Measurements from ENCODE around the gene GPR142. TPM values are rescaled to one million over a fixed set of nuclear protein-coding genes. Genes with fewer than 3 reads are reported as not detected.
"Not testable (repeated sequence)": the region's sequence is repeated elsewhere in the genome, so short reads cannot be mapped to it uniquely, and the experiment has no call there.

The GPR142 gene
- total RNA-seq, 8 experiments from 2014 or later: 0.17 to 0.38 TPM; not detected in 6

GRCh38 chr17:74391771-74392170, 24.5 kb downstream of the GPR142 start:
- in situ Hi-C loops (cut with MboI; ENCODE audit: low pct_unique_long_range_greater_than_20kb in 2 of 9, low sequenced_read_pairs in 9 of 9, unreplicated experiment in 9 of 9): no loop called here
- no peak for ATAC-seq (replicated peaks in 6 of 8)
- Histone ChIP-seq H3K4me1 (replicated peaks in 1 of 2) (peaks cover 0 to 5% of the 10 kb centered on the region in 2 donors), H3K27ac (no peak overlapping the region), H3K4me3 (no peak overlapping the region)
- WGBS, 10 experiments: 0 to 100% (median 50%) methylated on average over 1 to 4 of the region's 5 CpGs; no CpG with 5 or more reads in 2 of the 10 experiments

GRCh38 chr17:74392848-74393247, 25.5 kb downstream of the GPR142 start:
- in situ Hi-C loops (cut with MboI; ENCODE audit: low pct_unique_long_range_greater_than_20kb in 2 of 9, low sequenced_read_pairs in 9 of 9, unreplicated experiment in 9 of 9): no loop called here

GRCh38 chr17:74393346-74393942, 26.1 kb downstream of the GPR142 start:
- no peak overlapping the region for H3K27ac ChIP-seq

More at GRCh38 chr17:74392848-74393247, 25.5 kb downstream of the GPR142 start:
- Histone ChIP-seq H3K4me1 (replicated peaks in 1 of 2) (peaks cover 0 to 5% of the 10 kb centered on the region in 2 donors), H3K4me3 (no peak overlapping the region), H3K27ac (no peak overlapping the region)
- 0 to 100% (median 67%) methylated on average over 1 to 3 of the region's 5 CpGs; no CpG with 5 or more reads in 3 of the 10 experiments for WGBS, 10 experiments
- peak in 1 of 8 experiments; percentile 52 for ATAC-seq (replicated peaks in 6 of 8)

GRCh38 chr17:74394275-74394950, 27.1 kb downstream of the GPR142 start:
- in situ Hi-C loops (cut with MboI; ENCODE audit: low pct_unique_long_range_greater_than_20kb in 2 of 9, low sequenced_read_pairs in 9 of 9, unreplicated experiment in 9 of 9): no loop called here
- 9 to 93% (median 76%) methylated on average over 2 to 8 of the region's 12 CpGs; no CpG with 5 or more reads in 4 of the 10 experiments for WGBS, 10 experiments
- H3K4me1 ChIP-seq (replicated peaks in 1 of 2): peaks cover 0 to 5% of the 10 kb centered on the region in 2 donors
- H3K4me3 ChIP-seq: no peak overlapping the region
- no peak for ATAC-seq (replicated peaks in 6 of 8)
- no peak overlapping the region for H3K27ac ChIP-seq

More at GRCh38 chr17:74393346-74393942, 26.1 kb downstream of the GPR142 start:
- H3K4me3 ChIP-seq: no peak overlapping the region
- ATAC-seq (replicated peaks in 6 of 8): peak in 2 of 8 experiments; percentile 27 to 46
- 0 to 90% (median 55%) methylated on average over 1 to 4 of the region's 6 CpGs; no CpG with 5 or more reads in 2 of the 10 experiments for WGBS, 10 experiments
- in situ Hi-C loops (cut with MboI; ENCODE audit: low pct_unique_long_range_greater_than_20kb in 2 of 9, low sequenced_read_pairs in 9 of 9, unreplicated experiment in 9 of 9): no loop called here
- H3K4me1 ChIP-seq (replicated peaks in 1 of 2): peaks cover 0 to 5% of the 10 kb centered on the region in 2 donors

- ATAC-seq (replicated peaks in 6 of 8): peak in 2 of 8 experiments; percentile 18 to 37
- Histone ChIP-seq H3K4me3 (no peak overlapping the region), H3K4me1 (replicated peaks in 1 of 2) (peaks cover 0 to 5% of the 10 kb centered on the region in 2 donors), H3K27ac (no peak overlapping the region)
- in situ Hi-C loops (cut with MboI; ENCODE audit: low pct_unique_long_range_greater_than_20kb in 2 of 9, low sequenced_read_pairs in 9 of 9, unreplicated experiment in 9 of 9): no loop called here
- 77 to 100% (median 93%) methylated on average over 2 to 3 of the region's 7 CpGs; no CpG with 5 or more reads in 6 of the 10 experiments for WGBS, 10 experiments
Observed at GRCh38 chr17:74394977-74395376, 27.7 kb downstream of the GPR142 start.

GRCh38 chr17:74396567-74396966, 29.3 kb downstream of the GPR142 start:
- no peak for ATAC-seq (replicated peaks in 6 of 8)
- Histone ChIP-seq H3K4me1 (replicated peaks in 1 of 2) (peaks cover 0 to 5% of the 10 kb centered on the region in 2 donors), H3K27ac (no peak overlapping the region), H3K4me3 (no peak overlapping the region)
- in situ Hi-C loops (cut with MboI; ENCODE audit: low pct_unique_long_range_greater_than_20kb in 2 of 9, low sequenced_read_pairs in 9 of 9, unreplicated experiment in 9 of 9): no loop called here
- 40 to 96% (median 87%) methylated on average over 1 to 4 of the region's 4 CpGs; no CpG with 5 or more reads in 3 of the 10 experiments for WGBS, 10 experiments

GRCh38 chr17:74402048-74402447, 34.7 kb downstream of the GPR142 start:
- H3K4me1 ChIP-seq (replicated peaks in 1 of 2): no peaks in the 10 kb centered on the region
- ATAC-seq (replicated peaks in 6 of 8): no peak
- in situ Hi-C loops (cut with MboI; ENCODE audit: low pct_unique_long_range_greater_than_20kb in 2 of 9, low sequenced_read_pairs in 9 of 9, unreplicated experiment in 9 of 9): no loop called here
- WGBS, 10 experiments: 55 to 100% (median 84%) methylated on average over 1 to 7 of the region's 7 CpGs; no CpG with 5 or more reads in 2 of the 10 experiments
- H3K27ac ChIP-seq: no peak overlapping the region
- H3K4me3 ChIP-seq: no peak overlapping the region

- Histone ChIP-seq H3K4me3 (no peak overlapping the region), H3K27ac (no peak overlapping the region)
Observed at GRCh38 chr17:74403512-74404137, 36.3 kb downstream of the GPR142 start.

GRCh38 chr17:74404218-74404617, 36.9 kb downstream of the GPR142 start:
- no peak for ATAC-seq (replicated peaks in 6 of 8)
- H3K27ac ChIP-seq: no peak overlapping the region
- H3K4me1 ChIP-seq (replicated peaks in 1 of 2): peaks cover 0 to 5% of the 10 kb centered on the region in 2 donors
- WGBS, 10 experiments: 40 to 73% (median 60%) methylated on average over 1 to 2 of the region's 7 CpGs; no CpG with 5 or more reads in 7 of the 10 experiments
- H3K4me3 ChIP-seq: no peak overlapping the region
- in situ Hi-C loops (cut with MboI; ENCODE audit: low pct_unique_long_range_greater_than_20kb in 2 of 9, low sequenced_read_pairs in 9 of 9, unreplicated experiment in 9 of 9): no loop called here

More at GRCh38 chr17:74403512-74404137, 36.3 kb downstream of the GPR142 start:
- in situ Hi-C loops (cut with MboI; ENCODE audit: low pct_unique_long_range_greater_than_20kb in 2 of 9, low sequenced_read_pairs in 9 of 9, unreplicated experiment in 9 of 9): no loop called here
- WGBS, 10 experiments: 27 to 100% (median 94%) methylated on average over 1 to 6 of the region's 12 CpGs; no CpG with 5 or more reads in 4 of the 10 experiments
- H3K4me1 ChIP-seq (replicated peaks in 1 of 2): peaks cover 0 to 2% of the 10 kb centered on the region in 2 donors
- no peak for ATAC-seq (replicated peaks in 6 of 8)

GRCh38 chr17:74404789-74405188, 37.5 kb downstream of the GPR142 start:
- ATAC-seq (replicated peaks in 6 of 8): no peak
- WGBS, 10 experiments: 0 to 94% (median 66%) methylated on average over 1 to 6 of the region's 6 CpGs; no CpG with 5 or more reads in 2 of the 10 experiments
- in situ Hi-C loops (cut with MboI; ENCODE audit: low pct_unique_long_range_greater_than_20kb in 2 of 9, low sequenced_read_pairs in 9 of 9, unreplicated experiment in 9 of 9): no loop called here
- Histone ChIP-seq H3K4me3 (no peak overlapping the region), H3K4me1 (replicated peaks in 1 of 2) (peaks cover 0 to 5% of the 10 kb centered on the region in 2 donors), H3K27ac (no peak overlapping the region)

- ATAC-seq (replicated peaks in 6 of 8); in situ Hi-C loops (cut with MboI; ENCODE audit: low pct_unique_long_range_greater_than_20kb in 2 of 9, low sequenced_read_pairs in 9 of 9, unreplicated experiment in 9 of 9): not testable (repeated sequence)
Observed at GRCh38 chr17:74405311-74405710, 38.0 kb downstream of the GPR142 start.

GRCh38 chr17:74407384-74407783, 40.1 kb downstream of the GPR142 start:
- H3K4me3 ChIP-seq: no peak overlapping the region
- H3K4me1 ChIP-seq (replicated peaks in 1 of 2): peaks cover 0 to 5% of the 10 kb centered on the region in 2 donors
- ATAC-seq (replicated peaks in 6 of 8): no peak
- H3K27ac ChIP-seq: no peak overlapping the region
- 67 to 100% (median 87%) methylated on average over 1 to 3 of the region's 5 CpGs; no CpG with 5 or more reads in 7 of the 10 experiments for WGBS, 10 experiments
- in situ Hi-C loops (cut with MboI; ENCODE audit: low pct_unique_long_range_greater_than_20kb in 2 of 9, low sequenced_read_pairs in 9 of 9, unreplicated experiment in 9 of 9): no loop called here

More at GRCh38 chr17:74405311-74405710, 38.0 kb downstream of the GPR142 start:
- 50 to 96% (median 86%) methylated on average over 1 to 5 of the region's 5 CpGs; no CpG with 5 or more reads in 5 of the 10 experiments for WGBS, 10 experiments
- H3K27ac ChIP-seq; H3K4me3 ChIP-seq; H3K4me1 ChIP-seq (replicated peaks in 1 of 2): not testable (repeated sequence)

GRCh38 chr17:74408262-74408661, 41.0 kb downstream of the GPR142 start:
- 0 to 70% (median 46%) methylated on average over 1 to 2 of the region's 3 CpGs; no CpG with 5 or more reads in 4 of the 10 experiments for WGBS, 10 experiments
- H3K4me1 ChIP-seq (replicated peaks in 1 of 2): peaks cover 0 to 5% of the 10 kb centered on the region in 2 donors
- H3K27ac ChIP-seq: no peak overlapping the region

More at GRCh38 chr17:74408262-74408661, 41.0 kb downstream of the GPR142 start:
- in situ Hi-C loops (cut with MboI; ENCODE audit: low pct_unique_long_range_greater_than_20kb in 2 of 9, low sequenced_read_pairs in 9 of 9, unreplicated experiment in 9 of 9): no loop called here
- peak in 5 of 8 experiments; percentile 61 to 96 (median 87) for ATAC-seq (replicated peaks in 6 of 8)
- no peak overlapping the region for H3K4me3 ChIP-seq

Measured in motor neuron (in vitro differentiated cells).